Right lobe of liver (tissue), 6 donors: ENCODE measurements around the gene OCRL. TPM values are rescaled to one million over a fixed set of nuclear protein-coding genes. Genes with fewer than 3 reads are reported as not detected.

ENCODE experiments used
- ATAC-seq, 4 donors: fragments of 200-7000 bp; cut with Tn5 transposase; one replicate each; pipeline ENCODE4 v1.9.1; 2020; ENCODE audit warnings: mild to moderate bottlenecking in 4 of 4, moderate library complexity in 4 of 4
- DNase-seq, 3 donors: peaks; one replicate each; pipeline ENCODE4 v3.0.0-alpha.2; 2020
- H3K27ac ChIP-seq, 3 donors: fragments of 200-600 bp; one replicate each; pipeline ENCODE4 v1.8.0; 2022
- H3K27me3 ChIP-seq, 2 donors: fragments of 200-600 bp; one replicate each; pipeline ENCODE4 v1.8.0; 2022
- H3K36me3 ChIP-seq, 4 donors: fragments of 200-600 bp; sonication (generic) in 1 of 4; one replicate each; pipeline versions ENCODE4 v1.5.1 to v1.8.0; 2017 to 2022; ENCODE audit warnings: control low read depth in 1 of 4
- H3K4me1 ChIP-seq, 4 donors: fragments of 200-600 bp; sonication (generic) in 1 of 4; one replicate each; pipeline versions ENCODE4 v1.5.1 to v1.8.0; 2017 to 2022; ENCODE audit warnings: control low read depth in 1 of 4
- H3K4me3 ChIP-seq, 3 donors: fragments of 200-600 bp; one replicate each; pipeline ENCODE4 v1.8.0; 2022
- H3K9me3 ChIP-seq, 4 donors: fragments of 200-600 bp; sonication (generic) in 1 of 4; one replicate each; pipeline versions ENCODE4 v1.5.1 to v1.8.0; 2017 to 2022; ENCODE audit warnings: control low read depth in 1 of 4
- CTCF ChIP-seq, 4 donors: fragments of 200-600 bp in 3 of 4; fragments of 450-650 bp in 1 of 4; IDR thresholded peaks; one replicate each; pipeline versions ENCODE4 v1.5.1 to v1.8.0; 2016 to 2022; ENCODE audit warnings: antibody characterized with exemption in 4 of 4, mild to moderate bottlenecking in 2 of 4
- POLR2A ChIP-seq: fragments of 450-650 bp; IDR thresholded peaks from one replicate; pipeline ENCODE4 v1.6.1; 2017; ENCODE audit warnings: antibody characterized with exemption, mild to moderate bottlenecking
- WGBS: methylation state at CpG from one replicate; pipeline ENCODE4 v1.1.6; 2018; ENCODE audit warnings: low coverage, low lambda C conversion rate; ENCODE audit not compliant: insufficient coverage; ENCODE audit errors: missing lambda C conversion rate; 5-methylcytosine and 5-hydroxymethylcytosine counted together
- intact Hi-C, 2 donors: fragments of 100-400 bp; cut with DNase I; formaldehyde crosslinking; loops; one replicate each; pipeline versions ENCODE4 v1.11.2 to v1.14.1; 2022
- total RNA-seq, 6 experiments: library from RNA; depleted of rRNA in 2 of 6; stranded (reverse); fragments of >200 nt in 2 of 6; fragmentation: NEBNext Ultra II Directional in 3 of 6; extraction: Animal tissue kit (Norgen Biotek cat#: 25700) in 3 of 6; gene quantifications; one replicate each; pipeline versions ENCODE4 v1.1.0 to v1.2.4, GENCODE V29; 2016 to 2023
- donor health status: DM: no; HTN: yes; CAD: no.
- donor health status: DM: no; HTN: no; CAD: no.
- donor health status: DM: no; HTN: no; CAD: no.
- donor health status: DM: no; HTN: yes; CAD: no.
- donor health status: DM: no; HTN: yes; CAD: no.

Gene OCRL
- total RNA-seq, 6 experiments from 2014 or later = 7.6 to 11.4 (median 8.8) TPM

DNA sequence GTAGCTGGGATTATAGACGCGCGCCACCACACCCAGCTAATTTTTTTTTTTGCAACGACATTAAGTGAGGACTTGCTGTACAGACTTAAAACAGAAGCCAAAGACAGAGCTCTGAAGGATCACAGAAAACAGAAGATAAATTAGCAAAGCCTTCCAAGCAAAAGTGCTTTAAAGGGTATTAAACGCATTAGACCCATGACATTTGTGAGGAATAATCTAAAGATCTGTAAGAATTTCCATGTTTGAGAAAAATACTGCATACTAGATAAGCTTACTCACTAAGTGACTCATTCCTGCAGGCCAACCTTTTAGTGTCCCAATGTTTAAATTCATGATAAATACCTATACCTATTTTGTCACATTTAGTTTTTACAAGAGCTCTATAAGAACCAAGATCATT lies 44.2 kb upstream of the OCRL start:
- intact Hi-C loops = no loop called here
- Histone ChIP-seq H3K4me3 (no peak overlapping the region), H3K27ac (no peak overlapping the region), H3K27me3 (no peaks in the 10 kb centered on the region), H3K4me1 (no peaks in the 10 kb centered on the region), H3K9me3 (no peaks in the 10 kb centered on the region), H3K36me3 (peaks cover 0 to 32% (median 4%) of the 10 kb centered on the region in 4 donors)
- DNase-seq (no peak), ATAC-seq (no peak)
- no peak for TF ChIP-seq CTCF (IDR thresholded peaks at IDR 0.05)
- TF ChIP-seq POLR2A = no peak
- WGBS = 81% methylated on average over 5 of the region's 5 CpGs

DNA sequence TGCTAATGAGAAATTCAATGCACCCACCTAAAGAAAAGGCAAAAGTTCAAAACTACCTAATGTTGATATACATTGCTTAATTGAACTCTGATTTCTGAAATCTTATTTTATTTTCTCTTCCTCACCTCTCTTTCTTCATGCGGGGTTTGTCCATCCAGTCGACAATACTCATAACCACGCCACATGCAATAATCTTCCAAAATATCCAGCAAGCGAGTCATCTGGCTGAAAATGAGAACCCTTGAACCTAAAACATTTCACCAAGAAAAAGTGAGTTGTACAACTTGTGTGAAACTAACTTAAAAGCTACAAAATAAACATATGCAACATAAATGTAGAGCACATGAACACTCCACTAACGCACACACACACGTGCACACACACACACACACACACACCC lies 43.4 kb upstream of the OCRL start:
- DNase-seq (no peak), ATAC-seq (no peak)
- no peaks in the 10 kb centered on the region for H3K9me3 ChIP-seq
- no peak overlapping the region for H3K4me3 ChIP-seq
- no peaks in the 10 kb centered on the region for H3K27me3 ChIP-seq
- H3K4me1 ChIP-seq = no peaks in the 10 kb centered on the region
- TF ChIP-seq CTCF (IDR thresholded peaks at IDR 0.05) (no peak), POLR2A (no peak)
- intact Hi-C loops = no loop called here
- WGBS = 64% methylated on average over 6 of the region's 6 CpGs
- H3K36me3 ChIP-seq = peaks cover 0 to 25% (median 4%) of the 10 kb centered on the region in 4 donors
- H3K27ac ChIP-seq = no peak overlapping the region

DNA sequence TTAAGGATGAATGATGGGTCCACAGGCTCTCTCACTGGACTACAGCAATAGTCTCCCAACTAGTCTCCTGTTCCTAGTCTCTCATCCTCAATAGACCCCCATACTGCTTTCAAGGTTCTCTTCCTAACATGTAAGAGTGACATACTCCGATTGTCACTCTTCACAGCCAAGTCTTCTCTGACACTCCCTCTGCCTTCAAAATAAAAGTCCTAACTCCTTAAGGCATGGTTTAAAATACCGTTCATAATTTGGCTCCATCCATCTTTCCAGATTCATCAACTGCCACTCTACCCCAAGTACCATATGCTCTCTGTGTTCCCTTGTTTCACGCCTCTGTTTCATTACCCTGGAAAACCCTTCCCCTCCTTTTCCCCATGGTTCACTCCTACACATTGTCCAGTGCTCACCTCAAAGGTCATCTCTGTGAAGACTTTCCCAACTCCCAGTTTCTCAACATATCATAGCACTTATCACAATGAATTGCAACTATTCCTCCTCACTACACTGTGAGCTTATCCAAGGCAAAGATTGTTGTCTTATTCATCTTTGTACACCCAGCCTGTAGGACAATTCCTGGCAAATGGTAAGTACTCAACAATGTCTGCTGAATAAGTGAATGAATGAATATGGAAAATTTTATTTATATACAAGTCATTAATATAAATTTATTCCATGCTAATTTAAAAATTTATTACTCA lies 42.8 kb upstream of the OCRL start:
- H3K27ac ChIP-seq = no peak overlapping the region
- ATAC-seq = no peak
- H3K36me3 ChIP-seq = peaks cover 0 to 31% (median 5%) of the 10 kb centered on the region in 4 donors
- H3K4me1 ChIP-seq = no peaks in the 10 kb centered on the region
- H3K4me3 ChIP-seq = no peak overlapping the region
- H3K27me3 ChIP-seq = no peaks in the 10 kb centered on the region
- DNase-seq = no peak
- H3K9me3 ChIP-seq = no peaks in the 10 kb centered on the region
- 61% methylated on average over 3 of the region's 3 CpGs for WGBS
- intact Hi-C loops = no loop called here
- TF ChIP-seq CTCF (IDR thresholded peaks at IDR 0.05) = no peak

GRCh38 chrX:129510331-129510730 lies 29.7 kb upstream of the OCRL start:
- DNase-seq (no peak), ATAC-seq (no peak)
- H3K4me3 ChIP-seq = no peak overlapping the region
- no peaks in the 10 kb centered on the region for H3K4me1 ChIP-seq
- H3K36me3 ChIP-seq = peaks cover 0 to 14% (median 4%) of the 10 kb centered on the region in 4 donors
- no peak for TF ChIP-seq POLR2A
- no peak for TF ChIP-seq CTCF (IDR thresholded peaks at IDR 0.05)
- WGBS = 46% methylated on average over 4 of the region's 7 CpGs
- no peaks in the 10 kb centered on the region for H3K27me3 ChIP-seq
- intact Hi-C loops = no loop called here
- no peaks in the 10 kb centered on the region for H3K9me3 ChIP-seq
- H3K27ac ChIP-seq = no peak overlapping the region
